Measurements from ENCODE around the gene MUC4.
"Not testable (repeated sequence)": the region's sequence is repeated elsewhere in the genome, so short reads cannot be mapped to it uniquely, and the experiment has no call there.

MUC4 gene

DNA sequence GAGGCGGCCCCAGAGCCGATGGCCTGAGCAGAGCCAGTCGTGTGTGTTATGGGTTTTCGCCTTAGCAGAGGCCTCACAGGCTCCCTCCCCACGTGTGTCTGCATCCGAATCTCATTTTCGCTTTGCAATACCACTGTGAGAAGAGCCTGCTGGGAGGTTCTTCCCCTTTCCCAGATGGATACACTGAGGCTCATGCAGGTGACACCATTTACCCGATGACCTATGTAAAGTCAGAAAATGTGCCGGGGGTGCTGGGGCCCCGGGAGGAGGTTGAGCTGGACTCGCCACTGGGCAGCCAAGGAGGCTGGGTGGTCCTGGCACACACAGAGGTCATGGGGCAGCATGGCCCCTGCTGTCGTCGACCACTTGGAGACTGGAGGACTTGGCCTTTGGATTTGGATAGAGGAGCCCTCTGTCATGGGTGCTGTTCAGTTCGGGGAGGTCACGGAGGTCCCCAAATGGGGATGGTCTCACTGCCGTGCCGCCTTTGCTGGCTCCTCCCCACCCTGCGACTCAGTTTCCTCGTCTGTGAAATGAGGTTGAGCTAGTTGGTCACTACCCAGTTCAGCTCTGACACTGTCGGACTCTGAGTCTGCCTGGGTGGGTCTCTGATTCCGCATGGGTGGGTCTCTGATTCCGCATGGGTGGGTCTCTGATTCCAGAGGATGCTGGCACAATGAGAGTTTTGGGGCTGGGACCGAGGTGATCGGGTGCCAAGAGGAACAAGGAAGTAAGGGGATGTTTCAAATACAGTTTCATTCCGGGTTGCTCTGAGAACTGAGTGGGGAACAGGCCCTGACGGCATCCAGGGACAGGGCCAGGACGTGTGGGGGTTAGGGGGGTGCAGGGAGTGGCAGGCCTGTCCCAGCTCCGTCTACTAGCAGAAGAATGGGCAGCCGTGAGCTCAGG is 23.2 kb upstream of the MUC4 start:
- TF ChIP-seq, protein P1, sequence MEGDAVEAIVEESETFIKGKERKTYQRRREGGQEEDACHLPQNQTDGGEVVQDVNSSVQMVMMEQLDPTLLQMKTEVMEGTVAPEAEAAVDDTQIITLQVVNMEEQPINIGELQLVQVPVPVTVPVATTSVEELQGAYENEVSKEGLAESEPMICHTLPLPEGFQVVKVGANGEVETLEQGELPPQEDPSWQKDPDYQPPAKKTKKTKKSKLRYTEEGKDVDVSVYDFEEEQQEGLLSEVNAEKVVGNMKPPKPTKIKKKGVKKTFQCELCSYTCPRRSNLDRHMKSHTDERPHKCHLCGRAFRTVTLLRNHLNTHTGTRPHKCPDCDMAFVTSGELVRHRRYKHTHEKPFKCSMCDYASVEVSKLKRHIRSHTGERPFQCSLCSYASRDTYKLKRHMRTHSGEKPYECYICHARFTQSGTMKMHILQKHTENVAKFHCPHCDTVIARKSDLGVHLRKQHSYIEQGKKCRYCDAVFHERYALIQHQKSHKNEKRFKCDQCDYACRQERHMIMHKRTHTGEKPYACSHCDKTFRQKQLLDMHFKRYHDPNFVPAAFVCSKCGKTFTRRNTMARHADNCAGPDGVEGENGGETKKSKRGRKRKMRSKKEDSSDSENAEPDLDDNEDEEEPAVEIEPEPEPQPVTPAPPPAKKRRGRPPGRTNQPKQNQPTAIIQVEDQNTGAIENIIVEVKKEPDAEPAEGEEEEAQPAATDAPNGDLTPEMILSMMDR (conservative IDR thresholded peaks at IDR 0.05; ENCODE audit: low read length) = no peak
- no peak overlapping the region for H3K4me3 ChIP-seq (ENCODE audit: low read length)
- no peak for DNase-seq (ENCODE audit: low read depth)

DNA sequence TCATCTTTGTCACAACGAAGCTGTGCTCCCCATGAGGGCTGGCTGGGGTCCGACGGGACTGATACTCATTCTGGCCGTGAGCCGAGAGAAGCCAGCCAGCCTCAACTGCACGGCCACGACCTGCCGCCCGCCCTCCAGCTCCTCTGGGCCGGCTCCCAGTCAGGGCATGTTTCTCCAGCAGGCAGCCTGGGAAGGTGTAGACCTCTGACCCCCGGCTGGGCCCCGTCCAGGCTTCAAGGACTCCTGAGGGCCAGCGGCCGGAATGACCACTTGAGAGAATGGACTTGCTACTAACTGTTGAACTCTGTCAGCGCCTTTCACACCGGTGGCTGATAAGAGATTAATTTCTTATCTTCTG is 18.1 kb upstream of the MUC4 start:
- no peak overlapping the region for H3K4me3 ChIP-seq (ENCODE audit: low read length)
- TF ChIP-seq, protein P1 (conservative IDR thresholded peaks at IDR 0.05; ENCODE audit: low read length) = no peak
- DNase-seq (ENCODE audit: low read depth) = no peak

DNA sequence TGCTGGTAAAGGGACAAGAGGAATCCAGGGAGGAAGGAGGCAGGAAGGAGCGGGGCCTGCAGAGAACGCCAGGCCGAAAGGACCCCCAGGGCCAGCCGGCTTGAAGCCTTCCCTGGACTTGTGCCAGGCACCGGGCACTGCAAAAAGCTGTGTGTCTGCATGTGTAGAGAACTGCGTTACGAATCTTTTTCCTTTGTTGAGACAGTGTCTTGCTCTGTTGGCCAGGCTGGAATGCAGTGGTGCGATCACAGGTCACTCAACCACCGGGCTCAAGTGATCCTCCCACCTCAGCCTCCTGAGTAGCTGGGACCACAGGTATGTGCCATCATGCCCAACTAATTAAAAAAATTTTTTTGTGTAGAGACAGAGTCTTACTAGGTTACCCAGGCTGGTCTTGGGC is 17.0 kb upstream of the MUC4 start:
- no peak for DNase-seq (ENCODE audit: low read depth)
- TF ChIP-seq, protein P1 (conservative IDR thresholded peaks at IDR 0.05; ENCODE audit: low read length) = no peak
- H3K4me3 ChIP-seq (ENCODE audit: low read length) = no peak overlapping the region

DNA sequence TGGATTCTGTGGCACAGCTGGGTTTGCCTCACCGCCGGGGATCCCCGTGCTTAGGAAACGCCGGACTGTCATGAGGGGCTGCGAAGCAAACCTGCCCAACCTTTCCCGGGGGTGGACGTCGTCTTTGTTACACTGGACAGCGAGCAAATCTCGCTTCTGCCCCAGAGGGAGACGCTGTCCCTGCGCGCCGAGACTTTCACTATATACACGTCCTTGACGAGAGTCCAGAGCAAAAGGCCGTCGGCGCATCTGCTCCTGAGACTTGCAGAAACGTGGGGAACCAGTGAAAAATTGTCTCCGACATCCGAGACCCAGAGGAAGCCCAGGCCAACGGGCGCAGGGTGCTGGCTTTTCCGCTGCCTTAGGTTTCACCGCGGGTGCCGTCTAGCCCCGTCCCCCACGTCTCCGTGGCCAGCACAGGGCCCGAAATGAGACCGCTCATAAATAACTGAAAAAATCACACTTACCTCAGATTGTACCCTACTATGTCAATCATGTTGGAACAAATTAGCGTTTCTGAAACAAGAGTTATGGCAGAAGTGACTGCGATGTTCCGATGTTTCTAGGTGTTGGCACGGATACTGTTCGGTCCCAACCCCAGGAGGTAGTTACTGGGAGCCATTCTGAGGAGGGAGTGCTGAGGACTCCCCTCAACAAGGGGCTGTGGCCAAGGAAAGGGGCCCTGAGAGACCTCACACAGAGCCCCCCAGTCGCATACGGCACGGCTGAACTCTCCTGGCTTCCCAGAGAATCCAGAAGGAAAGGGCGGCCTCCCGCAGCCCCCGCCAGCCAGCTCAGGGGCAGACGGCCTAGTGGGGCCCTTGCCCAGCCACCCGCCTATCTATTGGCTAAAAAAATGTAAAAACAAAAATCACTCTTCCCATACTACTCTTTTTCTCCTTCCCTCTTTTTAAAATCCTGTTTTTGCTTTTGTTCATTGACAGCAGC is 14.4 kb upstream of the MUC4 start:
- H3K4me3 ChIP-seq (ENCODE audit: low read length) = no peak overlapping the region
- TF ChIP-seq, protein P1 (conservative IDR thresholded peaks at IDR 0.05; ENCODE audit: low read length) = no peak
- DNase-seq (ENCODE audit: low read depth) = no peak

DNA sequence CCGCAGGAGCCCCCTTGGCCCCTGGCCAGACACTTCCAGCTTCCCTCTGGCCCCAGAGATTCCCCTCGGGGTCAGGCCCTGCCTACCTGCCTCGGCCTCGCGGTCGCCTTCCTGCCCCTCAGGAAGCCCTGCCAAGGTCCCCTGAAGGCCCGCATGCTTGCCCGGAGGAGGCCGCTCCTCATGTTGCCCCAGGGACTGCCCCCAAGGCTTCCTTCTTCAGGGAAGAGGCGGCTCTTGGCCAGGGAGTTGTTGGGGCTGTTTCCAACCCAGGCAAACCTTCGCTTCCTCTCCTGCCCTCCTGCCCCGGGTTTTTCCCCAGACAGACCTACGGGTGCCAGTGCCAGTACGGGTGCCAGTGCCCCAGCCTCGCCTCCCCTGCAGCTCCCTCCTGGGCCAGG is 13.5 kb upstream of the MUC4 start:
- DNase-seq (ENCODE audit: low read depth) = no peak
- TF ChIP-seq, protein P1 (conservative IDR thresholded peaks at IDR 0.05; ENCODE audit: low read length) = no peak

DNA sequence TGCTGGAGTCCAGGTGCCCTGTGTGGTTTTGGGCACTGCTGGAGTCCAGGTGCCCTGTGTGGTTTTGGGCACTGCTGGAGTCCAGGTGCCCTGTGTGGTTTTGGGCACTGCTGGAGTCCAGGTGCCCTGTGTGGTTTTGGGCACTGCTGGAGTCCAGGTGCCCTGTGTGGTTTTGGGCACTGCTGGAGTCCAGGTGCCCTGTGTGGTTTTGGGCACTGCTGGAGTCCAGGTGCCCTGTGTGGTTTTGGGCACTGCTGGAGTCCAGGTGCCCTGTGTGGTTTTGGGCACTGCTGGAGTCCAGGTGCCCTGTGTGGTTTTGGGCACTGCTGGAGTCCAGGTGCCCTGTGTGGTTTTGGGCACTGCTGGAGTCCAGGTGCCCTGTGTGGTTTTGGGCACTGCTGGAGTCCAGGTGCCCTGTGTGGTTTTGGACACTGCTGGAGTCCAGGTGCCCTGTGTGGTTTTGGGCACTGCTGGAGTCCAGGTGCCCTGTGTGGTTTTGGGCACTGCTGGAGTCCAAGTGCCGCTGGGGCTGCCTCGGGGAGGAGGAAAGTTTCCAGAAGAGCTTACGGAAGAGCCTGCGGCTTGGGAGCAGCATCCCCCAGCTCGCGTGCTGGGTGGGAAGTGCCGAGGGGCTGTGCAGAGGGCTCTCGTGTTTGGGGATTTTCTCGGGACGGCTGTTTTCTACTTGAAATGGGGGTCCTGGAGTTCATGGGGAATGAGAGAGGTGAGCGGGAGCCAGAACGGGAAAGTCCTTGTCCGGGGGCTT is 12.9 kb upstream of the MUC4 start:
- not testable (repeated sequence) for H3K4me3 ChIP-seq (ENCODE audit: low read length); DNase-seq (ENCODE audit: low read depth)

More for the DNA sequence above, 13.5 kb upstream of the MUC4 start:
- no peak overlapping the region for H3K4me3 ChIP-seq (ENCODE audit: low read length)

DNA sequence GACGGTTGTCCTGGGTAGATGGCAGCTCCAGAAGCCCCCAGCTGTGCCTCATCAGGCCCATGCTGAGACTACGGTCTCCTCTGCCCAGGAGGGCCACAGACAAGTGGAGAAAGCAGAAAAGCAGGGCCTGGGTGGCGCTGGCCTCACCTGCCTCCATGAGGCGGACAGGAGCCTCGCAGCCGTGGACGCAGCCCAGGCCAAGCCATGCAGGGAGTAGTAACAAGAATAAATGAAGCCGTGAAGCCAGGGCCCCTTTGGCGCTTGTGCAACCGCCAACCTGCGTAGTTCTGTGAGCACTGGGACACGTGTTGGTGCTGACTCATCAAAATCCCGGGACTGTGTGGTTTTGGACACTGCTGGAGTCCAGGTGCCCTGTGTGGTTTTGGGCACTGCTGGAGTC is 12.3 kb upstream of the MUC4 start:
- no peak for DNase-seq (ENCODE audit: low read depth)
- H3K4me3 ChIP-seq (ENCODE audit: low read length) = no peak overlapping the region
- TF ChIP-seq, protein P1 (conservative IDR thresholded peaks at IDR 0.05; ENCODE audit: low read length) = no peak

Data from AG10803 (cell line).